GM23248 (cell line): Measurements from ENCODE around the gene SLC1A6. TPM values are rescaled to one million over a fixed set of nuclear protein-coding genes. Genes with fewer than 3 reads are reported as not detected.

Experiments
- DNase-seq: peaks from one replicate; pipeline ENCODE4 v3.0.0-alpha.2; 2015
- H2AFZ ChIP-seq: fragments of 200-600 bp; sonication (generic); 2 replicates; pipeline ENCODE4 v1.6.1; 2016; ENCODE audit warnings: antibody characterized with exemption
- H3F3A ChIP-seq: fragments of 200-600 bp; sonication (generic); 2 replicates; pipeline ENCODE4 v1.6.1; 2016; ENCODE audit warnings: mild to moderate bottlenecking, antibody characterized with exemption, mixed run types; ENCODE audit not compliant: insufficient read depth
- H3K27ac ChIP-seq: fragments of 200-600 bp; sonication (generic); 2 replicates; pipeline ENCODE4 v1.5.1; 2016; ENCODE audit warnings: mild to moderate bottlenecking
- H3K27me3 ChIP-seq: fragments of 200-600 bp; sonication (generic); replicated peaks from 2 replicates; pipeline ENCODE4 v1.6.1; 2016; ENCODE audit warnings: mild to moderate bottlenecking; ENCODE audit not compliant: insufficient read depth
- H3K36me3 ChIP-seq: fragments of 200-600 bp; sonication (generic); 2 replicates; pipeline ENCODE4 v1.6.1; 2016; ENCODE audit warnings: low read depth, mild to moderate bottlenecking
- H3K4me1 ChIP-seq: fragments of 200-600 bp; sonication (generic); 2 replicates; pipeline ENCODE4 v1.6.1; 2016; ENCODE audit warnings: mild to moderate bottlenecking; ENCODE audit not compliant: insufficient read depth
- H3K4me2 ChIP-seq: fragments of 200-600 bp; sonication (generic); one replicate; pipeline ENCODE4 v1.6.1; 2016; ENCODE audit warnings: mild to moderate bottlenecking; ENCODE audit not compliant: unreplicated experiment
- H3K4me3 ChIP-seq: fragments of 200-600 bp; sonication (generic); 2 replicates; pipeline ENCODE4 v1.5.1; 2016; ENCODE audit warnings: mild to moderate bottlenecking
- H3K79me2 ChIP-seq: fragments of 200-600 bp; sonication (generic); 2 replicates; pipeline ENCODE4 v1.6.1; 2016; ENCODE audit warnings: mild to moderate bottlenecking; ENCODE audit not compliant: insufficient read depth
- H3K9ac ChIP-seq: fragments of 200-600 bp; sonication (generic); 2 replicates; pipeline ENCODE4 v1.6.1; 2016; ENCODE audit warnings: mild to moderate bottlenecking
- H3K9me2 ChIP-seq: fragments of 200-600 bp; sonication (generic); 2 replicates; pipeline ENCODE4 v1.6.1; 2016; ENCODE audit warnings: mixed run types, mild to moderate bottlenecking, moderate library complexity; ENCODE audit not compliant: insufficient read depth
- H3K9me3 ChIP-seq: fragments of 200-600 bp; sonication (generic); one replicate; pipeline ENCODE4 v1.6.1; 2017; ENCODE audit warnings: low read depth
- H4K20me1 ChIP-seq: fragments of 200-600 bp; sonication (generic); 2 replicates; pipeline ENCODE4 v1.6.0; 2016; ENCODE audit not compliant: insufficient read depth
- EZH2 ChIP-seq: fragments of 200-600 bp; sonication (generic); IDR thresholded peaks from 2 replicates; pipeline ENCODE4 v1.6.1; 2018; ENCODE audit warnings: antibody characterized with exemption, mild to moderate bottlenecking; ENCODE audit not compliant: insufficient read depth, poor library complexity, severe bottlenecking
- EZH2phosphoT487 ChIP-seq: fragments of 200-600 bp; sonication (generic); IDR thresholded peaks from 2 replicates; pipeline ENCODE4 v1.6.1; 2018; ENCODE audit warnings: antibody characterized with exemption, moderate library complexity, mild to moderate bottlenecking, low read depth; ENCODE audit not compliant: insufficient read depth
- WGBS, 2 experiments: methylation state at CpG; one replicate each; pipeline ENCODE4 v1.1.6; 2015 to 2017; ENCODE audit warnings: low lambda C conversion rate in 2 of 2, low coverage in 1 of 2; ENCODE audit errors: missing lambda C conversion rate in 2 of 2; 5-methylcytosine and 5-hydroxymethylcytosine counted together
- in situ Hi-C: fragments of 300-500 bp; cut with MboI; formaldehyde crosslinking; loops from 2 replicates; pipeline ENCODE4 v1.15.0; 2020
- polyA plus RNA-seq: library from polyadenylated mRNA; unstranded; fragments of >200 nt; fragmentation: Nextera tagmentation; extraction: Ambion mirVana; gene quantifications from 2 replicates; pipeline ENCODE4 v1.2.1, GENCODE V29; 2016
- total RNA-seq: library from RNA; depleted of rRNA; stranded (reverse); fragments of >200 nt; shearing (Covaris generic); gene quantifications from 2 replicates; pipeline ENCODE4 v1.2.3, GENCODE V29; 2014

SLC1A6 gene
- total and polyA plus RNA-seq, 2 experiments from 2014 or later: not detected

DNA sequence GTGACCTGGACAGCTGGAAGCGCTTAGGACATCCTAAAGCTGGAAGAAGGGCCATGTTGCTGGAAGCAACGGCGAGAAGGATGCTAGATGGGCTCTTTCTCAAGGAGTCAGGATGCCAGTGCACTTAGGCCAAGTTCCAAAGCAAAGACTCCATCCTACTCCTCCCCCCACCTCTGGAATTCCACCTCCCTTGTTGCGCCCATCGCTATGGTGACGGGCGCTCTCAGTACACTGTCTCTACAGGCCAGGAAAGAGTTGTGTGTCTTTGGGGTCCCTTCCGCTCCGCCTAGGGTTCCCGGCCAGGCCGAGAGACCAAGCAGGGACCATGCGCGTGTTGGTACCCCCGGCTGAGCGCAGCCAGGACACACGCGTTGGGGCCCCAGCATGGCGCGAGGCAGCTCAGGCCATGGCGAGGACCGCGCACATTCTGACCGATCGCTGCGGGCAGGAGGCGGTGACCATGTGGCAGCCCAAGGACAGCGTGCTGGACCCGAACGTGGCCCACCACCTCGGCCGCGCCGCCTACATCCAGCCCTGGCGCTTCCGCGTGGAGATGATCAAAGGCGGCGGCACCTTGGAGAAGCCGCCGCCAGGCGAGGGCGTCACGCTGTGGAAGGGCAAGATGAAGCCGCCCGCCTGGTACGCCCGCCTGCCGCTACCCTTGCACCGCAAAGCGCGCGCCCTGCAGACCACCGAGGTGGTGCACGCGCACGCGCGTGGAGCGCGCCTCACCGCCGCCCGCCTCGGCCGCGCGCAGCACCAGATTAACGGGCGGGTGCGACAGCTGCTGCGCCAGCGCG lies 31.0 kb upstream of the SLC1A6 start:
- H3K79me2 ChIP-seq: no peaks in the 10 kb centered on the region
- 5 to 8% methylated on average over 44 to 65 of the region's 73 CpGs for WGBS, 2 experiments
- H3K9me3 ChIP-seq: no peaks in the 10 kb centered on the region

DNA sequence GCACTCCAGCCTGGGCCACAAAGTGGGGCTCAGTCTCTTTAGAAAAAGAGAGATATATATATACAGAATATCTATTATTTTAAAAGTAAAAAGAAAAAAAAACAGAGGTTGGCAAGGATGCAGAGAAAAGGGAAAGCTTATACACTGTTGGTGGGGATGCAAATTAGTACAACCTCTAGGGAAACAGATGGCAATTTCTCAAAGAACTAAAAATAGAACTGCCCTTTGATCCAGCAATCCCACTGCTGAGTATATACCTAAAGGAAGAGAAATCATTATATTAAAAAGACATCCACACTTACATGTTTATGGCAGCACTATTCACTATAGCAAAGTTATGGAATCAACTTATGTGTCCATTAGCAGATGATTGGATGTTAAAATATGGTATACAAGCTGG lies 28.6 kb upstream of the SLC1A6 start:
- Histone ChIP-seq H3K4me1 (no peaks in the 10 kb centered on the region), H3K27ac (no peak overlapping the region), H2AFZ (no peak overlapping the region), H3K9ac (no peak overlapping the region), H3K4me3 (no peak overlapping the region), H3K4me2 (no peak overlapping the region), H3K9me3 (no peaks in the 10 kb centered on the region), H4K20me1 (no peaks in the 10 kb centered on the region), H3K36me3 (no peaks in the 10 kb centered on the region), H3K79me2 (no peaks in the 10 kb centered on the region), H3K27me3 (no peaks in the 10 kb centered on the region), H3F3A (no peaks in the 10 kb centered on the region), H3K9me2 (no peaks in the 10 kb centered on the region)
- in situ Hi-C loops: no loop called here
- no peak for DNase-seq
- no peak for TF ChIP-seq EZH2phosphoT487
- TF ChIP-seq EZH2: no peak

More for the DNA sequence above, 31.0 kb upstream of the SLC1A6 start:
- no peak overlapping the region for H3K27ac ChIP-seq
- no peak overlapping the region for H3K9ac ChIP-seq
- no peaks in the 10 kb centered on the region for H3K4me1 ChIP-seq
- in situ Hi-C loops: no loop called here
- H3K36me3 ChIP-seq: no peaks in the 10 kb centered on the region
- no peak overlapping the region for H2AFZ ChIP-seq
- no peak overlapping the region for H3K4me3 ChIP-seq
- no peaks in the 10 kb centered on the region for H3F3A ChIP-seq
- no peaks in the 10 kb centered on the region for H4K20me1 ChIP-seq
- no peaks in the 10 kb centered on the region for H3K9me2 ChIP-seq
- H3K4me2 ChIP-seq: no peak overlapping the region
- no peaks in the 10 kb centered on the region for H3K27me3 ChIP-seq
- no peak for TF ChIP-seq EZH2phosphoT487
- no peak for TF ChIP-seq EZH2
- no peak for DNase-seq

GRCh38 chr19:14997981-14998380 lies 18.3 kb upstream of the SLC1A6 start:
- H3K79me2 ChIP-seq: no peaks in the 10 kb centered on the region
- no peak overlapping the region for H3K27ac ChIP-seq
- no peaks in the 10 kb centered on the region for H3K9me2 ChIP-seq
- WGBS, 2 experiments: 43 to 88% methylated on average over 1 of the region's 1 CpG
- no peaks in the 10 kb centered on the region for H3K9me3 ChIP-seq
- no peaks in the 10 kb centered on the region for H4K20me1 ChIP-seq
- H3K4me1 ChIP-seq: no peaks in the 10 kb centered on the region
- no peak for DNase-seq
- no peaks in the 10 kb centered on the region for H3F3A ChIP-seq
- no peak overlapping the region for H3K4me3 ChIP-seq
- in situ Hi-C loops: no loop called here
- H3K27me3 ChIP-seq: no peaks in the 10 kb centered on the region
- no peak overlapping the region for H3K9ac ChIP-seq
- TF ChIP-seq EZH2: no peak
- no peak for TF ChIP-seq EZH2phosphoT487
- no peak overlapping the region for H2AFZ ChIP-seq
- H3K4me2 ChIP-seq: no peak overlapping the region
- no peaks in the 10 kb centered on the region for H3K36me3 ChIP-seq

DNA sequence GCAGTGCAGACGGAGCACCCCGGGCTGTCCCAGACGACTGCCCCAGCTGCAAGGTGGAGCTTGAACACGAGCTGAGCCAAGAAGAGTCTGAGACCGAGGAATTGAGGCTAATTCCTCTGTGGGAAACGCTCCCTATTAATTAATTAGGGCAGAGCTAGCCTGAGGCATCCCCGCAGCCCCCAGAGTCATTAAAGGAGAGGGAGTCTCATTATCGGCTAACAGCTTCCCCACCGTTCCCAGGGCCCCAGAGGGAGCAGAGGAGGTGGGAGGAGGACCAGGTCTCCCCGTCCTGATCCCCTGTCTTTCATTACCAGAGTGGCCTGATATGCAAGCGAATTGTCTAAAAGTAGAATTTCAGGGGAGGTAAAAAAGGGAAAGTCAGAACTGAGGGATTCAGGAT lies 13.1 kb upstream of the SLC1A6 start:
- WGBS, 2 experiments: 14 to 15% methylated on average over 11 of the region's 11 CpGs
- Histone ChIP-seq H3K9me3 (no peaks in the 10 kb centered on the region), H3K4me2 (no peak overlapping the region), H3K27me3 (no peaks in the 10 kb centered on the region), H3F3A (no peaks in the 10 kb centered on the region), H4K20me1 (no peaks in the 10 kb centered on the region), H3K9ac (no peak overlapping the region), H3K79me2 (no peaks in the 10 kb centered on the region), H3K36me3 (no peaks in the 10 kb centered on the region), H3K4me1 (no peaks in the 10 kb centered on the region), H3K9me2 (no peaks in the 10 kb centered on the region), H3K4me3 (no peak overlapping the region), H2AFZ (no peak overlapping the region), H3K27ac (no peak overlapping the region)
- no peak for TF ChIP-seq EZH2phosphoT487
- TF ChIP-seq EZH2: no peak
- DNase-seq: no peak
- in situ Hi-C loops: no loop called here

- H3K27me3 ChIP-seq: peaks cover 23% of the 10 kb centered on the region
- in situ Hi-C loops: no loop called here
- 21 to 30% methylated on average over 5 of the region's 5 CpGs for WGBS, 2 experiments
- DNase-seq: no peak
- TF ChIP-seq EZH2phosphoT487 (no peak), EZH2 (no peak)
- no peaks in the 10 kb centered on the region for H3K36me3 ChIP-seq
- no peak overlapping the region for H3K4me3 ChIP-seq
- H3K79me2 ChIP-seq: no peaks in the 10 kb centered on the region
- H3F3A ChIP-seq: no peaks in the 10 kb centered on the region
- no peaks in the 10 kb centered on the region for H3K4me1 ChIP-seq
- H4K20me1 ChIP-seq: no peaks in the 10 kb centered on the region
- H3K27ac ChIP-seq: no peak overlapping the region
- H3K9me2 ChIP-seq: no peaks in the 10 kb centered on the region
- no peak overlapping the region for H3K9ac ChIP-seq
- H2AFZ ChIP-seq: no peak overlapping the region
- H3K4me2 ChIP-seq: no peak overlapping the region
- no peaks in the 10 kb centered on the region for H3K9me3 ChIP-seq
Observed at GRCh38 chr19:14985133-14985532, 5.5 kb upstream of the SLC1A6 start.
